Astrocyte (in vitro differentiated cells and primary cell): ENCODE results near the gene NOL4L. TPM values are rescaled to one million over a fixed set of nuclear protein-coding genes. Genes with fewer than 3 reads are reported as not detected.

Experiments
- total RNA-seq: library from RNA; stranded (reverse); gene quantifications from 2 replicates; pipeline ENCODE4 v1.2.1, GENCODE V29; 2021

NOL4L gene
- total RNA-seq, 1 donor from 2014 or later, result 35.5 TPM

Other genes with a start within 250 kb of the NOL4L start
- 61.1 and 62.4 TPM in 2 replicates for gene ASXL1, start 227.0 kb downstream of the NOL4L start, total RNA-seq
- not detected in 2 replicates for gene C20orf203, start 88.6 kb upstream of the NOL4L start, total RNA-seq
- 38.7 and 38.9 TPM in 2 replicates for gene COMMD7, start 158.1 kb upstream of the NOL4L start, total RNA-seq
- 5.0 and 5.6 TPM in 2 replicates for gene DNMT3B, start 177.1 kb upstream of the NOL4L start, total RNA-seq
- 153 and 166 TPM in 2 replicates for gene MAPRE1, start 234.6 kb upstream of the NOL4L start, total RNA-seq